GM12878 (cell line): ENCODE measurements around the gene SHMT2. TPM values are rescaled to one million over a fixed set of nuclear protein-coding genes. Genes with fewer than 3 reads are reported as not detected.

ENCODE experiments used
- BCL3 ChIP-seq: IDR thresholded peaks from 2 replicates; pipeline ENCODE4 v1.6.1; 2011; ENCODE audit warnings: borderline replicate concordance, low read depth, mild to moderate bottlenecking, moderate library complexity, low read length; ENCODE audit not compliant: insufficient read depth, poor library complexity, severe bottlenecking
- BHLHE40 ChIP-seq, 2 experiments: fragments of 450-650 bp in 1 of 2; IDR thresholded peaks; 2 replicates each; pipeline ENCODE4 v1.6.1; 2011 to 2017; ENCODE audit warnings: low read depth in 2 of 2, borderline replicate concordance in 1 of 2, improper control_type of control experiment in 1 of 2, low read length in 1 of 2, mild to moderate bottlenecking in 1 of 2
- CHD1 ChIP-seq: IDR thresholded peaks from 2 replicates; pipeline ENCODE4 v1.6.1; 2012; ENCODE audit warnings: low read depth, low read length, improper control_type of control experiment
- HDGF ChIP-seq: fragments of 450-650 bp; IDR thresholded peaks from 2 replicates; pipeline ENCODE4 v1.6.1; 2016; ENCODE audit warnings: antibody characterized with exemption
- IKZF2 ChIP-seq, 2 experiments: fragments of 450-650 bp; IDR thresholded peaks; 2 replicates each; pipeline ENCODE4 v1.6.1; 2017; ENCODE audit warnings: mild to moderate bottlenecking in 2 of 2, moderate library complexity in 2 of 2
- KLF5 ChIP-seq: fragments of 450-650 bp; IDR thresholded peaks from 2 replicates; pipeline ENCODE4 v1.6.1; 2014; ENCODE audit warnings: mild to moderate bottlenecking; ENCODE audit not compliant: partially characterized antibody
- MXI1 ChIP-seq: fragments of 150-350 bp; IDR thresholded peaks from 2 replicates; pipeline ENCODE4 v1.6.1; 2011; ENCODE audit warnings: low read depth, mild to moderate bottlenecking, inconsistent platforms, low read length, improper control_type of control experiment
- NFIC ChIP-seq: IDR thresholded peaks from 2 replicates; pipeline ENCODE4 v1.6.1; 2012; ENCODE audit warnings: low read depth, mild to moderate bottlenecking, inconsistent platforms, low read length, moderate library complexity
- NFXL1 ChIP-seq: fragments of 450-650 bp; IDR thresholded peaks from 2 replicates; pipeline ENCODE4 v1.6.1; 2017; ENCODE audit warnings: antibody characterized with exemption, mild to moderate bottlenecking, borderline replicate concordance
- RAD21 ChIP-seq: IDR thresholded peaks from 2 replicates; pipeline ENCODE4 v1.6.1; 2011; ENCODE audit warnings: mild to moderate bottlenecking, low read depth, low read length, moderate library complexity; ENCODE audit not compliant: insufficient read depth
- RUNX3 ChIP-seq: IDR thresholded peaks from 2 replicates; pipeline ENCODE4 v1.6.1; 2012; ENCODE audit warnings: low read length, inconsistent platforms
- SMAD5 ChIP-seq: IDR thresholded peaks from 2 replicates; pipeline ENCODE4 v1.6.1; 2016; ENCODE audit warnings: antibody characterized with exemption, low read depth
- SP1 ChIP-seq: IDR thresholded peaks from one replicate; pipeline ENCODE4 v1.6.1; 2011; ENCODE audit warnings: low read depth, low read length
- TCF3 ChIP-seq: IDR thresholded peaks from 2 replicates; pipeline ENCODE4 v1.6.1; 2012; ENCODE audit warnings: low read depth, mild to moderate bottlenecking, low read length, borderline replicate concordance; ENCODE audit not compliant: insufficient read depth
- ZBTB4 ChIP-seq: fragments of 450-650 bp; formaldehyde crosslinking; IDR thresholded peaks from 2 replicates; pipeline ENCODE4 v1.4.0; 2022; ENCODE audit warnings: mild to moderate bottlenecking, moderate library complexity
- ZNF384 ChIP-seq: IDR thresholded peaks from 2 replicates; pipeline ENCODE4 v1.6.1; 2012; ENCODE audit warnings: low read depth, mild to moderate bottlenecking, low read length, improper control_type of control experiment, borderline replicate concordance
- polyA plus RNA-seq, 11 experiments: library from polyadenylated mRNA; depleted of rRNA in 4 of 11; unstranded in 6 of 11; stranded (reverse) in 5 of 11; fragments of >200 nt; fragmentation: Nextera tagmentation in 4 of 11; fragmentation: Illumina TruSeq in 1 of 11; extraction: Ambion mirVana in 4 of 11; extraction: Trizol in 1 of 11; gene quantifications; 1 replicate in 1 of 11; 2 replicates in 10 of 11; pipeline versions ENCODE4 v1.2.1 to v1.2.3, GENCODE V29; 2011 to 2016; ENCODE audit warnings: inconsistent platforms in 2 of 11, missing spikeins in 2 of 11, low read depth in 1 of 11
- total RNA-seq, 4 experiments: library from RNA; depleted of rRNA in 3 of 4; stranded (reverse); fragments of >200 nt in 3 of 4; fragmentation: Illumina TruSeq in 1 of 4; extraction: Trizol in 1 of 4; gene quantifications; 2 replicates each; pipeline versions ENCODE4 v1.2.1 to v1.2.3, GENCODE V29; 2013 to 2021
- TF ChIP-seq, protein P1 (sequence below): IDR thresholded peaks from 2 replicates; pipeline ENCODE4 v1.6.1; 2011; ENCODE audit warnings: low read depth, mild to moderate bottlenecking, low read length, moderate library complexity, borderline replicate concordance; ENCODE audit errors: extremely low read depth
- TF ChIP-seq, protein P2 (sequence below): fragments of 450-650 bp; IDR thresholded peaks from 2 replicates; pipeline ENCODE4 v1.6.1; 2017; ENCODE audit warnings: mild to moderate bottlenecking, low read depth, inconsistent platforms; ENCODE audit not compliant: poor library complexity, severe bottlenecking
- TF ChIP-seq, protein P3 (sequence below): IDR thresholded peaks from 2 replicates; pipeline ENCODE4 v1.6.1; 2012; ENCODE audit warnings: low read depth, low read length, improper control_type of control experiment

SHMT2 gene
- total and polyA plus RNA-seq, 10 of the 15 experiments (the other 5 are each of a cell fraction or from before 2014, with no cell fraction given): 57.0 to 292 (median 186) TPM

- peak; percentile 36 for TF ChIP-seq RUNX3
- TF ChIP-seq, protein P1, sequence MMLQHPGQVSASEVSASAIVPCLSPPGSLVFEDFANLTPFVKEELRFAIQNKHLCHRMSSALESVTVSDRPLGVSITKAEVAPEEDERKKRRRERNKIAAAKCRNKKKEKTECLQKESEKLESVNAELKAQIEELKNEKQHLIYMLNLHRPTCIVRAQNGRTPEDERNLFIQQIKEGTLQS: no peak
- TF ChIP-seq IKZF2 (IDR thresholded peaks at IDR 0.05): peak in 1 of 2 experiments; percentile 26; a peak in 1 of 4 replicates
- peak; percentile 53 for TF ChIP-seq SP1
- peak; percentile 92 for TF ChIP-seq ZNF384
- TF ChIP-seq BHLHE40 (IDR thresholded peaks at IDR 0.05; ENCODE audit: borderline replicate concordance in 1 of 2, low read depth in 2 of 2, low read length in 1 of 2): peak; percentile 20 to 29; a peak in 1 of 4 replicates
- TF ChIP-seq NFIC: no peak
- TF ChIP-seq, protein P2, sequence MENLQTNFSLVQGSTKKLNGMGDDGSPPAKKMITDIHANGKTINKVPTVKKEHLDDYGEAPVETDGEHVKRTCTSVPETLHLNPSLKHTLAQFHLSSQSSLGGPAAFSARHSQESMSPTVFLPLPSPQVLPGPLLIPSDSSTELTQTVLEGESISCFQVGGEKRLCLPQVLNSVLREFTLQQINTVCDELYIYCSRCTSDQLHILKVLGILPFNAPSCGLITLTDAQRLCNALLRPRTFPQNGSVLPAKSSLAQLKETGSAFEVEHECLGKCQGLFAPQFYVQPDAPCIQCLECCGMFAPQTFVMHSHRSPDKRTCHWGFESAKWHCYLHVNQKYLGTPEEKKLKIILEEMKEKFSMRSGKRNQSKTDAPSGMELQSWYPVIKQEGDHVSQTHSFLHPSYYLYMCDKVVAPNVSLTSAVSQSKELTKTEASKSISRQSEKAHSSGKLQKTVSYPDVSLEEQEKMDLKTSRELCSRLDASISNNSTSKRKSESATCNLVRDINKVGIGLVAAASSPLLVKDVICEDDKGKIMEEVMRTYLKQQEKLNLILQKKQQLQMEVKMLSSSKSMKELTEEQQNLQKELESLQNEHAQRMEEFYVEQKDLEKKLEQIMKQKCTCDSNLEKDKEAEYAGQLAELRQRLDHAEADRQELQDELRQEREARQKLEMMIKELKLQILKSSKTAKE: no peak
- TF ChIP-seq KLF5: no peak
- no peak for TF ChIP-seq SMAD5
- no peak for TF ChIP-seq HDGF
- TF ChIP-seq BCL3: no peak
- peak; percentile 84 for TF ChIP-seq RAD21
- no peak for TF ChIP-seq NFXL1
- no peak for TF ChIP-seq ZBTB4 (CRISPR knock-in tag)
- TF ChIP-seq, protein P3, sequence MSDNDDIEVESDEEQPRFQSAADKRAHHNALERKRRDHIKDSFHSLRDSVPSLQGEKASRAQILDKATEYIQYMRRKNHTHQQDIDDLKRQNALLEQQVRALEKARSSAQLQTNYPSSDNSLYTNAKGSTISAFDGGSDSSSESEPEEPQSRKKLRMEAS: peak; percentile 75; the same call in 1 of the 2 replicates
- peak; percentile 54; the same call in 1 of the 2 replicates for TF ChIP-seq MXI1
- no peak for TF ChIP-seq CHD1
- no peak for TF ChIP-seq TCF3
These were observed 16.3 kb upstream of the SHMT2 start (continued) for GRCh38 chr12:57213058-57213715.
